Measurements from ENCODE around the gene NUDT16L1.

Gene NUDT16L1

DNA sequence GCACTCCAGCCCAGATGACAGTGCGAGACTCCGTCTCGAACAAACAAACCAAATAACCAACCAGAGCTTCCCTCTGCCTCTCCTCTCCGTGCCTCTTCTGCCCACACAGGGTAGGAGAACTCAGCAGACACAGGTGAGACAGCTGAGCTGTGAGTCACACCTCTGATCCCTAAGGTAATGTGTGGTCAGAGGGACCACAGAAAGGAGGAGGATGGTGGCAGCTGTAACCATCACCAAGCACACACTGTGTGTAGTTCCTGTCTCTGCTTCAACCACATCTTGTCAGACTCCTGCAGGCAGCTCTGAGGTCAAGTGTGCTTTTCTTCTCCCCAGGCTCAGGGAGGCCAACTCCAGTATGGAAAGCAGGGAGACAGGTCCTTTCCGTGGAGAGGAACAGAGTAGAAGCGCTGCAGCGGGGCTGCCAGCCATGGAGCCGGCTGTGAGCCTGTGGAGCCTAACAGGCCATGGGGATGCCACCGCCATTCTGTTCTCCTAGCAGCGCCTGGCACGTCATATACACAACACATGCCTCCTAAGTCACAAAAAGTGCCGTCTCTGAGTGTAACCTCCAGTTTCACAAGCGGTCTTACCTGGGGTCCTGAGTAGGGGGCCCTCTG lies 7.1 kb downstream of the NUDT16L1 start:
- Histone ChIP-seq H3K36me3 (ENCODE audit: control insufficient read depth, insufficient read depth, low read length) (no peaks in the 10 kb centered on the region), H2AFZ (no peak overlapping the region), H3K27me3 (ENCODE audit: control insufficient read depth, insufficient read depth, low read length) (no peaks in the 10 kb centered on the region), H3K4me3 (ENCODE audit: low read depth, low read length) (no peak overlapping the region), H3K9ac (no peak overlapping the region), H3K9me3 (ENCODE audit: control insufficient read depth, low read length) (no peaks in the 10 kb centered on the region), H3K4me1 (no peaks in the 10 kb centered on the region), H3K27ac (no peak overlapping the region), H3K4me2 (ENCODE audit: low read length) (no peak overlapping the region), H3K79me2 (no peaks in the 10 kb centered on the region)
- TF ChIP-seq CTCF (IDR thresholded peaks at IDR 0.05) = no peak

GRCh38 chr16:4700997-4701743 lies 7.8 kb downstream of the NUDT16L1 start:
- no peak overlapping the region for H3K9ac ChIP-seq
- H3K27me3 ChIP-seq (ENCODE audit: control insufficient read depth, insufficient read depth, low read length) = no peaks in the 10 kb centered on the region
- no peak overlapping the region for H2AFZ ChIP-seq
- H3K4me1 ChIP-seq = no peaks in the 10 kb centered on the region
- H3K4me2 ChIP-seq (ENCODE audit: low read length) = no peak overlapping the region
- no peak overlapping the region for H3K27ac ChIP-seq
- no peak overlapping the region for H3K4me3 ChIP-seq (ENCODE audit: low read depth, low read length)
- no peaks in the 10 kb centered on the region for H3K36me3 ChIP-seq (ENCODE audit: control insufficient read depth, insufficient read depth, low read length)
- TF ChIP-seq CTCF (IDR thresholded peaks at IDR 0.05) = no peak
- H3K9me3 ChIP-seq (ENCODE audit: control insufficient read depth, low read length) = no peaks in the 10 kb centered on the region
- H3K79me2 ChIP-seq = no peaks in the 10 kb centered on the region

- H3K27ac ChIP-seq = no peak overlapping the region
- TF ChIP-seq CTCF (IDR thresholded peaks at IDR 0.05) = no peak
- no peak overlapping the region for H3K4me2 ChIP-seq (ENCODE audit: low read length)
- H3K4me3 ChIP-seq (ENCODE audit: low read depth, low read length) = no peak overlapping the region
- H3K9me3 ChIP-seq (ENCODE audit: control insufficient read depth, low read length) = no peaks in the 10 kb centered on the region
- H3K36me3 ChIP-seq (ENCODE audit: control insufficient read depth, insufficient read depth, low read length) = no peaks in the 10 kb centered on the region
- no peaks in the 10 kb centered on the region for H3K79me2 ChIP-seq
- no peak overlapping the region for H3K9ac ChIP-seq
- H2AFZ ChIP-seq = no peak overlapping the region
- H3K27me3 ChIP-seq (ENCODE audit: control insufficient read depth, insufficient read depth, low read length) = no peaks in the 10 kb centered on the region
- H3K4me1 ChIP-seq = no peaks in the 10 kb centered on the region
Measured at GRCh38 chr16:4701791-4702465, 8.6 kb downstream of the NUDT16L1 start.

DNA sequence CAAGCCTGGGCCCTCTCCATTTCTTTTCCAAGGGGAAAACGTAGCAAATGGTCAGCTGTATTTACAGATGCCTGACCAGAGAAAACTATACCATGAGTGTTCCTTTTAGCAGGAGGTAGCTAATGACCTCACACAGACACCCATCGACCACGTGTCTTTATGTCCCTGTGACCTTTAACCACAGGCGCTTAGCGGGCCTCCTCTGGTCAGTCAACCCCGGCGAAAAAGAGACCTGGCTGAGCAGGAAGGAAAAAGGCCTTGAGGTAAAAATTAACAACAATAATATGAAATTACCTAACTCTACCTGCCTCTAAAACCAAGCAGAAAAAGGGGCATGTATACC lies 9.1 kb downstream of the NUDT16L1 start:
- Histone ChIP-seq H3K36me3 (ENCODE audit: control insufficient read depth, insufficient read depth, low read length) (no peaks in the 10 kb centered on the region), H3K79me2 (peaks cover 2% of the 10 kb centered on the region), H3K4me2 (ENCODE audit: low read length) (no peak overlapping the region), H2AFZ (no peak overlapping the region), H3K9me3 (ENCODE audit: control insufficient read depth, low read length) (no peaks in the 10 kb centered on the region), H3K27ac (no peak overlapping the region), H3K27me3 (ENCODE audit: control insufficient read depth, insufficient read depth, low read length) (no peaks in the 10 kb centered on the region), H3K4me3 (ENCODE audit: low read depth, low read length) (no peak overlapping the region), H3K4me1 (no peaks in the 10 kb centered on the region), H3K9ac (no peak overlapping the region)
- no peak for TF ChIP-seq CTCF (IDR thresholded peaks at IDR 0.05)
